OCI-LY3 (cell line): ENCODE measurements around the gene ATG101.

ENCODE experiments used
- CTCF ChIP-seq: fragments of 200-600, 300-600 bp; sonication (generic); IDR thresholded peaks from 2 replicates; pipeline ENCODE4 v1.5.1; 2014; ENCODE audit warnings: antibody characterized with exemption, low read length, low read depth
- EZH2phosphoT487 ChIP-seq: fragments of 200-600 bp; shearing (Covaris generic); IDR thresholded peaks from 2 replicates; pipeline ENCODE4 v1.6.1; 2018; ENCODE audit warnings: antibody characterized with exemption, mixed run types, low read depth

GRCh38 chr12:52060498-52061177 lies 9.1 kb upstream of the ATG101 start:
- TF ChIP-seq CTCF (no peak), EZH2phosphoT487 (no peak)
